Stimulated activated CD4-positive, alpha-beta T cell treated with anti-CD3 and anti-CD28 coated beads, Interleukin-2, amount 100 ng/mL, for 24 hours (primary cell): ENCODE results near the gene MEMO1.
A peak's percentile ranks its signal among the peaks of the same experiment; 100 is the strongest.
"Not testable (repeated sequence)": the region's sequence is repeated elsewhere in the genome, so short reads cannot be mapped to it uniquely, and the experiment has no call there.

ENCODE experiments used
- DNase-seq, 2 donors: peaks; one replicate each; pipeline ENCODE4 v3.0.0-alpha.2; 2020

MEMO1 gene

DNA sequence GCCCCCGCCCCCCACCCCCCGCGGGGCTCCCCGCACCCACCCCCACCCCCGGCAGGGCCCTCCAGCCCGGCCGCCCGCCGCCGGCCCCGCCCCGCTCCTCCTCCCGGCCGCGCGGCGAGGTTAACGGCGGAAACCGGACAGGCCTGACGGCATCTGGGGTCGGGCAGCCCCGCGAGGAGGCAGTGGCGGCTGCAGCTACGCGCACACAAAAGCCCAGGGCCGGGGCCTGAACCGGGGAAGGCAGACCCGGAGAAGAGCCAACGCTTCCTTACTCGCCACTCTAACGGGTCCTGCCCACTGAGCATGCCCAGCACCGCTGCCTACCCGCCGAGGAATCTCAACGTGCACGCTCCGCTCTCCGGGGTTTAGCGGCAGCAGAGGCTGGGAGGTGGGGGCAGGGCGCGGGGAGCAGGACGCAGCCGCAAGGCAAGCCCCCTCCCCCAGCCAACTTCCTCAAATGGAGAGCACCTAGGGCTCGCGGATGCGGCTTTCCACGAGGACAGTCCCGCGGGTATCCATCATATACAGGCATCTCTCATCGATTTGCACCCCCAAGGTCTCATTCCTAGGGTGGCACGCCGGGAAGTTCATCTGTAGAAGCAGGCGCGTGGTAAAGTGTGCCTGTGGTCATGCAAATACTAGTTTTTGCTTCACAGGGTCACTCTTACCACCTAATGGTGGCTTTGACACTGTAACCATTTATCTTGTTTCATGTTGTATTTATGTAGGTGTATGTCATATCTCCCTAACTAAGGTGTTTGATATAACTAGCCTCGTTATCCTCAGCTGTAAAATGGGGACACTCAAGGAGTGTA lies at the start of gene MEMO1:
TSS of gene MEMO1 (minus strand) at position 339 of the 815 bp plus-strand sequence. CDS start 761 bp downstream, outside the sequence.
- DNase-seq, result peak; percentile 95

GRCh38 chr2:32060266-32060665 lies 49.5 kb upstream of the MEMO1 start:
- no peak for DNase-seq

DNA sequence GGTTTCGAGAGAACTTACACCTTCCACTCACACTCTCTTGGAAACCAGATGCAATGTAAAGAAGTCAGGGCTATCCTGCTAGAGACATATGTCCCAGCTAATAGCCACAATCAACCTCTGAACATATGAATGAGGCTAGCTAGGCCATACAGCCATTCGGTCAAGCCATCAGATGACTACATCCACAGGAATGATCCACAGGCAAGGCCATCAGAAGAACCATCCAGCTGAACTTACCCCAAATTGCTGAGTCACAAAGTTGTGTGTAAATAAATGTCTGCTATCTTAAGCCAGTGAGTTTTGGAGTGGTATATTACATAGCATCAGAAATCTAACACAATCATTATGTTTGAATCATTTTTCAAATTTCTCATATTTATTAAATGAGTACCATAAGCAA lies 47.3 kb upstream of the MEMO1 start:
- DNase-seq, result no peak

GRCh38 chr2:32054583-32054982 lies 43.8 kb upstream of the MEMO1 start:
- DNase-seq, result not testable (repeated sequence)

- DNase-seq, result no peak
Observed at GRCh38 chr2:32051836-32052439, 41.1 kb upstream of the MEMO1 start.

GRCh38 chr2:32043561-32043960 lies 32.8 kb upstream of the MEMO1 start:
- no peak for DNase-seq

DNA sequence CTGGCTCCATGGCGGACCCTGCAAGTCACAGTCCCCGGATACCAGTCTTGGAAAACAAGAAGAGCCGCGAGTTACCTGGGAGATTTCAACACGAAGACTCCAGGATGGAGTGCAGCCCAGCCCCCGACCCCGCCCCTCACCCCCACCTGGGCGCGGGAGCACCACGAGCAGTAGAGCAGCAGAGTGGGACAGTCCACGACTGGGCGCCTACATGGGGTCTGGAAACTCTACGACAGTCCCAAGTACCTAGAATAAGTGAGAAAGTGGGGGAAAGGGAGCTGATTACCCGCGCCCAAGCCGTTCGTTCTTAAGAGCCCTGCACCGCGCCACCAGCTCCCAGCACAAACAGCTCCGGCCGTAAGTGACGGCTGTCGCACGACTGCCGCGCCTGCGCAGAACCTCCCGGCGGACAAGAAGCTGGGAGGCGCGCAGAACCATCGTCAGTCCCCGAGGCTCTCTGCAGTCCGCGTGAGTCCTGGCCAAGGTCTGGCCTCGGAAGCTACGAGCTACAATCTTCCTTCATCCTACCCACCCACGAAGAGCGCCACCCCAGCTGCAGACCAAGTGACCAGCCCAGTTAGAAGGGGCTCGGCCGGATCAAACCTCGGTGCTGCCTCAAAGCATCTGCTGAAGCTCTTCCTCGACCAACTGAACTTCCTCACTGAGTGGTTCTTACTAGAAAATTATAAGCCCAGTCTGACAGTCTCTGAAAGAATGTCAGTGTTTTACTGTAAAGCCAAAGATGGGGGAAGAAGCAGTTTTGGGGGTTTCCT lies 28.8 kb upstream of the MEMO1 start, which contains the start of gene DPY30:
TSS of gene DPY30 (minus strand) at position 359 of the 773 bp plus-strand sequence. CDS start at position 10, 349 bp downstream.
- DNase-seq, result peak; percentile 88 to 92

DNA sequence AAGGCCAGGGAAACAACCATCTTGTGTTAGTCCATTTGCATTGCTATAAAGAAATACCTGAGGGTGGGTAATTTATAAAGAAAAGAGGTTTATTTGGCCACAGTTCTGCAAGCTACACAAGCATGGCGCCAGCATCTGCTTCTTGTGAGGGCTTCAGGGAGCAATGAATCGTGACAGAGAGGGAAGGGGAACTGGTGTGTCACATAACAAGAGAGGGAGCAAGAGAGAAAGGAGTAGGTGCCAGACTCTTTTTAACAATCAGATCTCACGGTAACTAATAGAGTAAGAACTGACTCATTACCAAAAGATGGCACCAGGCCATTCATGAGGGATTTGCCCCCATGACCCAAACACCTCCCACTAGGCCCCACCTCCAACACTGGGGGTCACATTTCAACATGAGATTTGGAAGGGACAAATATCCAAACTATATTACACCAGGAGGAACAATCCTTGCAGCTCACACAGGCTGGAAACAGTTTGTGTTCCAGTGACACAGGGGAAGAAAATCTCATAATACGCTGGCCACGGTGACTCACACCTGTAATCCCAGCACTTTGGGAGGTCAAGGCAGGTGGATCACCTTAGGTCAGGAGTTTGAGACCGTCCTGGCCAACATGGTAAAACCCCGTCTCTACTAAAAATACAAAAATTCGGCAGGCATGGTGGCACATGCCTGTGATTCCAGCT lies 23.5 kb upstream of the MEMO1 start:
- not testable (repeated sequence) for DNase-seq

- DNase-seq, result not testable (repeated sequence)
Observed at GRCh38 chr2:32018789-32019482, 8.1 kb upstream of the MEMO1 start.

- no peak for DNase-seq
Observed at GRCh38 chr2:32012872-32013271, 2.1 kb upstream of the MEMO1 start.

GRCh38 chr2:32011485-32011960 lies 715 bp upstream of the MEMO1 start:
- no peak for DNase-seq

- peak; percentile 64 to 70 for DNase-seq
Observed at GRCh38 chr2:32010280-32010669, 533 bp downstream of the MEMO1 start.

DNA sequence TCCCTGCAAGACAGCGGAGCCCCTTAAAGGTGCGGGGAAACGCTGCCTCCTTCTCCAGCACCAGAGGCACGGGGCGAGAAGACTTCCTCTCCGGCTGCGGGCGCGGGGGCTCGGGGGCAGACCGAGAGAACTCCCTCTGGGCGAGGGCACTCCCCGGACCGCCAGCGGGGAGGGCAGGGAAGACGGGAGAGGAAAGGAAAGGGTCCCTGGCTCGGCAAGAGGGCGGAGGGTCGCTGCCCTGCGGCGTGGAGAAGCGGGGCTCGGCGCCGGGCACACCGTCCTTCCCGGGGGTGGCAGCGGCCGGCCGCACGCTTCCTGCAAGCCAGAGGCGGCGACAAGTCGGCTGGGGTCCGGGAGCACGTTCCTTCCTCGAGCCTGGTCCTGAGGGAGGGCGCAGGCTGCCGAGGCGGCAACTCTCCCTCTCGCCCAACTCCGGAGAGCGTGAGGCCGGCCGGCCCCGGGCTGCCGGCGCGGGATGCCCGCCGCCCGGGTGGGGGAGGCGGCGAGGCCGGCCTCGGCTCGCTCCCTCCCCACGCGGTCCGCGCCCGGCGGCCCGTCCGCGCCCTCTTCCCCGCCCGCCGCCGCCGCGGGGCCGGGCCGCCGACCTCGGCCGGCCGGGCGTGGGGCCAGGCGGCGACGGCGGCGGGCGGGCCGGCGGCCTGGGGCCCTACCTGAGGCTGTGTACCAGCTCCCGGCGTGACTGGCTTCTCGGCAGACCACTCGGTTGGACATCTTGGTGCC lies 1.1 kb downstream of the MEMO1 start:
- peak; percentile 51 for DNase-seq

- DNase-seq, result peak in 1 of 2 donors; percentile 20
Observed at GRCh38 chr2:32008805-32009515, 1.8 kb downstream of the MEMO1 start.

- no peak for DNase-seq
Observed at GRCh38 chr2:32007121-32007391, 3.8 kb downstream of the MEMO1 start.

- no peak for DNase-seq
Observed at GRCh38 chr2:32005371-32005976, 5.3 kb downstream of the MEMO1 start.

DNA sequence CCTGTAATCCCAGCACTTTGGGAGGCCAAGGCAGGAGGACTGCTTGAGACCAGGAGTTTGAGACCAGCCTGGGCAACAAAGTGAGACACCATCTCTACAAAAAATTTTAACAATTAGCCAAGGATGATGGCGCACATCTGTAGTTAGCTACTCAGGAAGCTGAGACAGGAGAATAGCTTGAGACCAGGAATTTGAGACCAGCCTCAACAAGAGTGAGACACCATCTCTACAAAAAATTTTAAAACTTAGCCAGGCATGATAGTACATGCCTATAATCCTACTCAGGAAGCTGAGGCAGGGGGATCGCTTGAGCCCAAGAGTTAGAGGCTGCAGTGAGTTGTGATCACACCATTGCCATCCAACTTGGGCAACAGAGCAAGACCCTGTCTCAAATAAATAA lies 7.0 kb downstream of the MEMO1 start:
- DNase-seq, result no peak

DNA sequence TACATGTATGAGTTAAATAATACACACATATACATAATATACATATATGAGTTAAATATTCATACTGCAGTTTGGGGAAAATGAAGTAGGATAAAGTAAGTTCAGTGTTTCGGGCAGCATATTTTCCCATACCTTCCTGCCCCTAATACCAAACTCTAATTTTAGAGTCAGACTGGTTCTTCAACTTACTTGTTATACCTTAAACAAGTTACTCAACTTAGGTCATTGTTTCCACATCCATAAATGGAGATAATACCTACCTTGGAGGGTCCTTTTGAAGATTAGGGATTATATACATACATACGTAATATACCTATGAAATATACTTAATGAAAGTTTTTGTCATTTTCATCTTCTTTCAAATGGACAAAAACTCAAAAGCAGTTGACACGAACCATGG lies 8.4 kb downstream of the MEMO1 start:
- no peak for DNase-seq

GRCh38 chr2:31999438-31999837 lies 11.4 kb downstream of the MEMO1 start:
- DNase-seq, result no peak

DNA sequence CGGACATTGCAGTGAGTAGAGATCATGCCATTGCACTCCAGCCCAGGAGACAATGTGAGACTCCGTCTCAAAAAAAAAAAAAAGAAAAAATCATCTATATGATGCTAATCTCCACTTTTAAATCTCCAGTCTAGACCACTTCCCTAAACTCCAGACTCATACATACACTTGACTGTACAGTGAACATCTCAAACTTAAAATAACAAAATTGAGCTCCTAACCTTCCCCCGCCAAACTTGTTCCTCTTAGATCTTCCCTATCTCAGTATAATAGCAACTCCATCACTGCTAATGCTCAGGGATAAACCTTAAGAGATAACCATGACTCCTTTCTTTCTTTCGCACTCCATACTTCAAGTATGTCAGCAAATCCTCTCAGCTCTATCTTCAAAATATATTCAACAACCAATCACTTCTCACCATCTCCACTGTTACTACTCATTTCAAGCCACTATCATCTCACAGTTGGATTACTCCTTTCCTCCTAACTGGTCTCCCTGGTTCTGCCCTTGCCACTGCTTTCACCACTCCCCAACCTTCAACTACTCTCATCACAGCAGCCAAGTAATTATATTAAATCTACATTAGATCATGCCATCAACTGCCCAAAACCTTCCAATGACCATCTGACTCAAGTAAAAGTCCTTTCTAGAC lies 12.0 kb downstream of the MEMO1 start:
- no peak for DNase-seq
